Adrenal gland (tissue), 5 donors: Measurements from ENCODE around the gene ERI3.

Source experiments
- POLR2A ChIP-seq, 2 donors: fragments of 450-650 bp; IDR thresholded peaks; one replicate each; pipeline ENCODE4 v1.6.1; 2017; ENCODE audit warnings: antibody characterized with exemption in 2 of 2, mild to moderate bottlenecking in 2 of 2, moderate library complexity in 1 of 2
- TF ChIP-seq, protein P1 (sequence below), 6 experiments: fragments of 450-650 bp in 4 of 6; fragments of 200-600 bp in 2 of 6; sonication (generic) in 1 of 6; IDR thresholded peaks; 1 replicate in 5 of 6; 2 replicates in 1 of 6; pipeline versions ENCODE4 v1.5.1 to v1.8.0; 2016 to 2021; ENCODE audit warnings: antibody characterized with exemption in 6 of 6, mild to moderate bottlenecking in 2 of 6, moderate library complexity in 1 of 6
- donor health status: DM: no; HTN: no; CAD: no.

DNA sequence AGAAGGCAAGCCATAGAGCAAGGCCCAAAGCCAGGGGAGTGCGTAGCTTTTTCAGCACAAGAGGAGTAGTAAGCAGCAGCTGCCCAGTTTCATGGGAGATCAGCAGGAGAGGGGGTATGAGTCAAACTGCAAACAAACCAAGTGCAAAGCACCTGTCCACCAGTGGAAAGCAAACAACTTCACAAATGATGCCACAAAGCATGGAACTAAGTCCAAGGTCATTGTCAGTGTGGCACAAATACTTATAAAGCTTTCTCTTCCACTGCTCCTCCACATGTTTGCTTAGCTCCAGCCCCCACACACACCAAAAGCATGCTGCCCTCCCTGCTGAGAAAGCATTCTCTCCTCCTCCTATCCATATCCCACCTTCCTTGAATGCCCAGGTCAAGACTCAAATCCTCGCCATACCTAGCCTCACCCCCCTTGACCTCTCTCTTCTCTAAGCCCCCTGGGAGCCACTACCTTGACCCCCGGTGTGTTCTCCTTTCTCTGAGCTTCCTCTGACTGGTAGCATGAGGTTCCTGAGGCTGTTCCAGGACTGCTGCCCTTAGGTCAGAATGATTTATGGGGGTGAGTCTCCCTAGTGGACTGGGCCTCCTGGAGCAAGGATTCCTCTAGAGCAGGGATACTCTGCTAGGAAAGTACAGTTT lies 71.4 kb downstream of the ERI3 start:
- TF ChIP-seq, protein P1, sequence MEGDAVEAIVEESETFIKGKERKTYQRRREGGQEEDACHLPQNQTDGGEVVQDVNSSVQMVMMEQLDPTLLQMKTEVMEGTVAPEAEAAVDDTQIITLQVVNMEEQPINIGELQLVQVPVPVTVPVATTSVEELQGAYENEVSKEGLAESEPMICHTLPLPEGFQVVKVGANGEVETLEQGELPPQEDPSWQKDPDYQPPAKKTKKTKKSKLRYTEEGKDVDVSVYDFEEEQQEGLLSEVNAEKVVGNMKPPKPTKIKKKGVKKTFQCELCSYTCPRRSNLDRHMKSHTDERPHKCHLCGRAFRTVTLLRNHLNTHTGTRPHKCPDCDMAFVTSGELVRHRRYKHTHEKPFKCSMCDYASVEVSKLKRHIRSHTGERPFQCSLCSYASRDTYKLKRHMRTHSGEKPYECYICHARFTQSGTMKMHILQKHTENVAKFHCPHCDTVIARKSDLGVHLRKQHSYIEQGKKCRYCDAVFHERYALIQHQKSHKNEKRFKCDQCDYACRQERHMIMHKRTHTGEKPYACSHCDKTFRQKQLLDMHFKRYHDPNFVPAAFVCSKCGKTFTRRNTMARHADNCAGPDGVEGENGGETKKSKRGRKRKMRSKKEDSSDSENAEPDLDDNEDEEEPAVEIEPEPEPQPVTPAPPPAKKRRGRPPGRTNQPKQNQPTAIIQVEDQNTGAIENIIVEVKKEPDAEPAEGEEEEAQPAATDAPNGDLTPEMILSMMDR (IDR thresholded peaks at IDR 0.05): no peak
- no peak for TF ChIP-seq POLR2A (IDR thresholded peaks at IDR 0.05)
